ENCODE results near the gene GRIN2B.

DNA sequence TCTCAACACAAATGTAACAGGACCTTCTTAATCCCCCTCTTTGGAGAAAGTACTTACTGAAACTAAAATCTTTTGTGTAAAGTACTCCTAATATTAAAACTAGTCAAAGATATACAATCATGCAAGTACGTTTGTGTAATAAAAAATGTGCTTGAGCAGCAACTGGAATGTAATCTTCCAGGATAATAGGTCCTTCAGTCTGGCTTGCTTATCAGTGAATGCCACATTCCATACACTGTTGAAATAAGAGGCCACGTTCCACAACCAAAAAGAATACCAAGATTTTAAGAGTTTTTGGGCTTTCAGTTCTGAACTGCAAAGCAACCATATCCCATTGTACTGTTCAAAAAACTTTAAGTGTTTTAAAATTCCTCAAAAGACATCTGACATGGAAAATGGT is 26.2 kb upstream of the GRIN2B start:
- TF ChIP-seq, protein P1, sequence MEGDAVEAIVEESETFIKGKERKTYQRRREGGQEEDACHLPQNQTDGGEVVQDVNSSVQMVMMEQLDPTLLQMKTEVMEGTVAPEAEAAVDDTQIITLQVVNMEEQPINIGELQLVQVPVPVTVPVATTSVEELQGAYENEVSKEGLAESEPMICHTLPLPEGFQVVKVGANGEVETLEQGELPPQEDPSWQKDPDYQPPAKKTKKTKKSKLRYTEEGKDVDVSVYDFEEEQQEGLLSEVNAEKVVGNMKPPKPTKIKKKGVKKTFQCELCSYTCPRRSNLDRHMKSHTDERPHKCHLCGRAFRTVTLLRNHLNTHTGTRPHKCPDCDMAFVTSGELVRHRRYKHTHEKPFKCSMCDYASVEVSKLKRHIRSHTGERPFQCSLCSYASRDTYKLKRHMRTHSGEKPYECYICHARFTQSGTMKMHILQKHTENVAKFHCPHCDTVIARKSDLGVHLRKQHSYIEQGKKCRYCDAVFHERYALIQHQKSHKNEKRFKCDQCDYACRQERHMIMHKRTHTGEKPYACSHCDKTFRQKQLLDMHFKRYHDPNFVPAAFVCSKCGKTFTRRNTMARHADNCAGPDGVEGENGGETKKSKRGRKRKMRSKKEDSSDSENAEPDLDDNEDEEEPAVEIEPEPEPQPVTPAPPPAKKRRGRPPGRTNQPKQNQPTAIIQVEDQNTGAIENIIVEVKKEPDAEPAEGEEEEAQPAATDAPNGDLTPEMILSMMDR (IDR thresholded peaks at IDR 0.05; ENCODE audit: low read length), result no peak
- no peak for TF ChIP-seq EZH2phosphoT487 (IDR thresholded peaks at IDR 0.05; ENCODE audit: low read length)
- no peak for TF ChIP-seq EZH2 (optimal IDR thresholded peaks at IDR 0.05; ENCODE audit: low read depth, low read length)
